Spleen (tissue), 11 donors: Measurements from ENCODE around the gene ANKS1B. TPM values are rescaled to one million over a fixed set of nuclear protein-coding genes. Genes with fewer than 3 reads are reported as not detected.
A peak's percentile ranks its signal among the peaks of the same experiment; 100 is the strongest.

Experiments used
- DNase-seq: peaks from one replicate; pipeline ENCODE4 v3.0.0-alpha.2; 2020
- H3K27ac ChIP-seq, 8 donors: fragments of 200-600 bp; sonication (generic) in 7 of 8; 1 replicate in 4 of 8; 2 replicates in 4 of 8; pipeline versions ENCODE4 v1.5.0 to v1.8.0; 2016 to 2021; ENCODE audit warnings: inconsistent platforms in 4 of 8, mild to moderate bottlenecking in 4 of 8, moderate library complexity in 1 of 8
- H3K27me3 ChIP-seq, 7 donors: fragments of 200-600 bp; sonication (generic) in 6 of 7; replicated peaks in 1 of 7; 1 replicate in 4 of 7; 2 replicates in 3 of 7; pipeline versions ENCODE4 v1.5.0 to v1.8.0; 2016 to 2021; ENCODE audit warnings: inconsistent platforms in 3 of 7, mild to moderate bottlenecking in 1 of 7
- H3K36me3 ChIP-seq, 6 donors: fragments of 200-600 bp; sonication (generic) in 5 of 6; 1 replicate in 4 of 6; 2 replicates in 2 of 6; pipeline versions ENCODE4 v1.5.0 to v1.8.0; 2016 to 2021; ENCODE audit warnings: inconsistent platforms in 2 of 6
- H3K4me1 ChIP-seq, 6 donors: fragments of 200-600 bp; sonication (generic) in 5 of 6; 1 replicate in 3 of 6; 2 replicates in 3 of 6; pipeline versions ENCODE4 v1.5.0 to v1.8.0; 2016 to 2021; ENCODE audit warnings: inconsistent platforms in 3 of 6
- H3K4me3 ChIP-seq, 8 donors: fragments of 200-600 bp; sonication (generic) in 7 of 8; 1 replicate in 4 of 8; 2 replicates in 4 of 8; pipeline versions ENCODE4 v1.5.0 to v1.8.0; 2016 to 2021; ENCODE audit warnings: inconsistent platforms in 4 of 8, mild to moderate bottlenecking in 4 of 8, moderate library complexity in 2 of 8
- H3K9me3 ChIP-seq, 8 donors: fragments of 200-600 bp; sonication (generic) in 7 of 8; 1 replicate in 4 of 8; 2 replicates in 4 of 8; pipeline versions ENCODE4 v1.5.0 to v1.8.0; 2016 to 2021; ENCODE audit warnings: inconsistent platforms in 4 of 8
- POLR2A ChIP-seq, 3 donors: fragments of 450-650 bp; IDR thresholded peaks; one replicate each; pipeline ENCODE4 v1.5.1; 2017; ENCODE audit warnings: antibody characterized with exemption in 3 of 3, mild to moderate bottlenecking in 1 of 3
- POLR2AphosphoS5 ChIP-seq, 3 donors: sonication (generic); formaldehyde crosslinking; IDR thresholded peaks; one replicate each; pipeline ENCODE4 v1.5.1; 2017; ENCODE audit warnings: antibody characterized with exemption in 3 of 3
- WGBS, 5 donors: extraction: QIAGEN DNeasy Blood & Tissue Kit in 3 of 5; methylation state at CpG; one replicate each; pipeline versions ENCODE4 v1.1.5 to v1.1.7; 2013 to 2018; 5-methylcytosine and 5-hydroxymethylcytosine counted together
- intact Hi-C: fragments of 100-400 bp; cut with DNase I; formaldehyde crosslinking; loops from one replicate; pipeline ENCODE4 v1.15.0; 2023; ENCODE audit warnings: low total_unique reads
- polyA plus RNA-seq, 3 donors: library from polyadenylated mRNA; stranded (reverse); fragments of 200-250 nt; gene quantifications; one replicate each; pipeline ENCODE4 v1.2.1, GENCODE V29; 2013
- total RNA-seq, 7 donors: library from RNA; depleted of rRNA in 3 of 7; stranded (reverse); fragments of >200 nt in 3 of 7; fragmentation: NEBNext Ultra II Directional in 4 of 7; extraction: Animal tissue kit (Norgen Biotek cat#: 25700) in 4 of 7; gene quantifications; one replicate each; pipeline versions ENCODE4 v1.1.0 to v1.2.1, GENCODE V29; 2016 to 2021
- TF ChIP-seq, protein P1 (sequence below), 11 experiments: fragments of 200-600 bp in 7 of 11; fragments of 450-650 bp in 4 of 11; sonication (generic) in 4 of 11; IDR thresholded peaks in 8 of 11; conservative IDR thresholded peaks in 3 of 11; 1 replicate in 7 of 11; 2 replicates in 4 of 11; pipeline versions ENCODE4 v1.4.0 to v1.8.0; 2016 to 2021; ENCODE audit warnings: antibody characterized with exemption in 11 of 11, inconsistent platforms in 4 of 11, mild to moderate bottlenecking in 1 of 11
- donor health status: healthy with polysubstance abuse.
- donor health status: DM: no; HTN: no; CAD: no; lungs with moderate emphysema.
- donor health status: DM: no; HTN: no; CAD: no.
- donor health status: Bipolar disorder and iron deficiency.
- donor health status: healthy.
- donor health status: DM: no; HTN: no; CAD: no.
- donor health status: DM: yes; HTN: yes; CAD: no.

Gene ANKS1B
- total and polyA plus RNA-seq, 10 donors = 0.21 to 8.0 (median 4.2) TPM

DNA sequence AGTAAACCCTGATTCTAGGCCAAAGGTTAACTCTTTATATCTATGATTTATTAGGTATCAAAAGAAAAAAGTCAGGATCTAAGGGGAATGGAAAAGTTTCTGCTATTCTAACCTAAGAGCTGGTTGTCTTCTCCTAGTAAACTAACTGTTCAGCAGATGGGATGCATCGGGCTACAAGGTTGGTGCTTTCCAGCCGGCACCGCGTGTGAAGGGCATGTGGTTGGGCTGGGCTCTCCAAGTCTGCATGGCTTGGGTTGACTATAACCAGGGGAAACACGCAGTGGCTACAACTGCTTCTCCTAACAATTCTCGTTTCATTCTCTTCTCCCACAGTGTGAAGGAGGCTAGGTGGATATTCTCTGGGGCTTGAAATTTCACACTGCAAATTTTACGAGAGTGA is 985.2 kb downstream of the ANKS1B start:
- TF ChIP-seq POLR2A (IDR thresholded peaks at IDR 0.05) (no peak), POLR2AphosphoS5 (IDR thresholded peaks at IDR 0.05) (no peak)
- TF ChIP-seq, protein P1, sequence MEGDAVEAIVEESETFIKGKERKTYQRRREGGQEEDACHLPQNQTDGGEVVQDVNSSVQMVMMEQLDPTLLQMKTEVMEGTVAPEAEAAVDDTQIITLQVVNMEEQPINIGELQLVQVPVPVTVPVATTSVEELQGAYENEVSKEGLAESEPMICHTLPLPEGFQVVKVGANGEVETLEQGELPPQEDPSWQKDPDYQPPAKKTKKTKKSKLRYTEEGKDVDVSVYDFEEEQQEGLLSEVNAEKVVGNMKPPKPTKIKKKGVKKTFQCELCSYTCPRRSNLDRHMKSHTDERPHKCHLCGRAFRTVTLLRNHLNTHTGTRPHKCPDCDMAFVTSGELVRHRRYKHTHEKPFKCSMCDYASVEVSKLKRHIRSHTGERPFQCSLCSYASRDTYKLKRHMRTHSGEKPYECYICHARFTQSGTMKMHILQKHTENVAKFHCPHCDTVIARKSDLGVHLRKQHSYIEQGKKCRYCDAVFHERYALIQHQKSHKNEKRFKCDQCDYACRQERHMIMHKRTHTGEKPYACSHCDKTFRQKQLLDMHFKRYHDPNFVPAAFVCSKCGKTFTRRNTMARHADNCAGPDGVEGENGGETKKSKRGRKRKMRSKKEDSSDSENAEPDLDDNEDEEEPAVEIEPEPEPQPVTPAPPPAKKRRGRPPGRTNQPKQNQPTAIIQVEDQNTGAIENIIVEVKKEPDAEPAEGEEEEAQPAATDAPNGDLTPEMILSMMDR (IDR thresholded peaks at IDR 0.05 in 8 of 11, conservative IDR thresholded peaks at IDR 0.05 in 3 of 11) = no peak
- H3K27me3 ChIP-seq = no peaks in the 10 kb centered on the region
- intact Hi-C loops = no loop called here
- no peak for DNase-seq
- 76 to 89% (median 82%) methylated on average over 7 of the region's 7 CpGs for WGBS, 5 donors
- no peak overlapping the region for H3K27ac ChIP-seq
- no peaks in the 10 kb centered on the region for H3K36me3 ChIP-seq
- no peaks in the 10 kb centered on the region for H3K9me3 ChIP-seq
- peaks cover 0 to 7% (median 2%) of the 10 kb centered on the region in 6 donors for H3K4me1 ChIP-seq
- H3K4me3 ChIP-seq = no peak overlapping the region

- intact Hi-C loops = no loop called here
- Histone ChIP-seq H3K27me3 (no peaks in the 10 kb centered on the region), H3K36me3 (no peaks in the 10 kb centered on the region), H3K27ac (peak overlapping the region in 5 of 8 donors; percentile 2 to 65 (median 12)), H3K4me3 (no peak overlapping the region), H3K4me1 (peaks cover 0 to 7% (median 2%) of the 10 kb centered on the region in 6 donors), H3K9me3 (no peaks in the 10 kb centered on the region)
- no peak for TF ChIP-seq POLR2A (IDR thresholded peaks at IDR 0.05)
- TF ChIP-seq, protein P1 (IDR thresholded peaks at IDR 0.05 in 8 of 11, conservative IDR thresholded peaks at IDR 0.05 in 3 of 11) = peak in 10 of 11 experiments; percentile 35 to 73 (median 62)
- no peak for TF ChIP-seq POLR2AphosphoS5 (IDR thresholded peaks at IDR 0.05)
- WGBS, 5 donors = 24 to 31% (median 26%) methylated on average over 6 of the region's 6 CpGs
- DNase-seq = no peak
Observed at GRCh38 chr12:98998697-98999299, 985.9 kb downstream of the ANKS1B start.

DNA sequence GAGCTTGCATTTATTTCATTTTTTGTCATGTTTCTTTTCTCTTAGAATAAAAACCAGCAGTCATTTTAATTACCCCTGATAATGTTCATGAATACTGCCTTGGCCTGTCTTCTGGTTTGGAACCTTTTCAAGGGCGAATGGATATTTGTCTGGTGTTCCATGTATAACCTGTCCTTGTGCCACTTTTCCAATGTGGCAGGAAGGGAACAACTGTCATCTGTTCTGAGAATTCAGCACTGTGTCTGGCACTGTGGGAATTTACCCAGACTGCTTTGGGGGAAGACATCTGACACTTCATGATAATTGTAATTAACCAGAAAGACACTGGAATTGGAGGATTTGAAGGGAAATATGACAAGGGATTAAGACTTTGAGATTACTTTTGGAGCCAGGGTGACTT is 986.8 kb downstream of the ANKS1B start:
- Histone ChIP-seq H3K27me3 (no peaks in the 10 kb centered on the region), H3K27ac (peak overlapping the region in 5 of 8 donors; percentile 2 to 65 (median 24)), H3K9me3 (no peaks in the 10 kb centered on the region), H3K36me3 (no peaks in the 10 kb centered on the region), H3K4me1 (peaks cover 0 to 7% (median 2%) of the 10 kb centered on the region in 6 donors), H3K4me3 (no peak overlapping the region)
- 55 to 82% (median 76%) methylated on average over 1 of the region's 1 CpG for WGBS, 5 donors
- intact Hi-C loops = no loop called here
- DNase-seq = no peak
- TF ChIP-seq, protein P1 (IDR thresholded peaks at IDR 0.05 in 8 of 11, conservative IDR thresholded peaks at IDR 0.05 in 3 of 11) = no peak
- TF ChIP-seq POLR2AphosphoS5 (IDR thresholded peaks at IDR 0.05) (peak in 1 of 3 donors; percentile 50), POLR2A (IDR thresholded peaks at IDR 0.05) (no peak)

- H3K9me3 ChIP-seq = peaks cover 0 to 12% (median 4%) of the 10 kb centered on the region in 8 donors
- no peak overlapping the region for H3K27ac ChIP-seq
- H3K27me3 ChIP-seq = no peaks in the 10 kb centered on the region
- 82 to 92% (median 87%) methylated on average over 3 of the region's 3 CpGs for WGBS, 5 donors
- no peak overlapping the region for H3K4me3 ChIP-seq
- no peaks in the 10 kb centered on the region for H3K36me3 ChIP-seq
- H3K4me1 ChIP-seq = no peaks in the 10 kb centered on the region
- intact Hi-C loops = no loop called here
- no peak for DNase-seq
- TF ChIP-seq POLR2AphosphoS5 (IDR thresholded peaks at IDR 0.05) (no peak), POLR2A (IDR thresholded peaks at IDR 0.05) (no peak)
- TF ChIP-seq, protein P1 (IDR thresholded peaks at IDR 0.05 in 8 of 11, conservative IDR thresholded peaks at IDR 0.05 in 3 of 11) = no peak
Observed at GRCh38 chr12:98990648-98991047, 994.1 kb downstream of the ANKS1B start.
